Thoracic aorta (tissue), 2 donors: ENCODE measurements around the gene ITPR2. TPM values are rescaled to one million over a fixed set of nuclear protein-coding genes. Genes with fewer than 3 reads are reported as not detected.

Source experiments
- ATAC-seq: fragments of 150-250 bp; one replicate; pipeline ENCODE4 v1.8.0; 2017; ENCODE audit warnings: low read depth; ENCODE audit not compliant: insufficient number of reproducible peaks, low FRiP score
- DNase-seq: peaks from one replicate; pipeline ENCODE4 v3.0.0-alpha.2; 2020; ENCODE audit warnings: low spot score
- H3K27ac ChIP-seq, 2 donors: fragments of 200-600 bp; sonication (generic); 1 replicate in 1 of 2; 2 replicates in 1 of 2; pipeline ENCODE4 v1.5.1; 2016; ENCODE audit warnings: mild to moderate bottlenecking in 2 of 2, moderate library complexity in 2 of 2
- H3K27me3 ChIP-seq: fragments of 200-600 bp; sonication (generic); replicated peaks from 2 replicates; pipeline ENCODE4 v1.6.0; 2016; ENCODE audit warnings: mild to moderate bottlenecking; ENCODE audit not compliant: insufficient read depth
- H3K36me3 ChIP-seq: fragments of 200-600 bp; sonication (generic); one replicate; pipeline ENCODE4 v1.5.1; 2016
- H3K4me1 ChIP-seq, 2 donors: fragments of 200-600 bp; sonication (generic); 1 replicate in 1 of 2; 2 replicates in 1 of 2; pipeline versions ENCODE4 v1.5.1 to v1.6.0; 2016; ENCODE audit warnings: low read depth in 2 of 2, mild to moderate bottlenecking in 1 of 2; ENCODE audit not compliant: control insufficient read depth in 1 of 2
- H3K4me3 ChIP-seq: fragments of 200-600 bp; sonication (generic); 2 replicates; pipeline ENCODE4 v1.5.1; 2016; ENCODE audit warnings: mild to moderate bottlenecking
- H3K9me3 ChIP-seq: fragments of 200-600 bp; sonication (generic); 2 replicates; pipeline ENCODE4 v1.5.1; 2016
- total RNA-seq, 2 donors: library from RNA; depleted of rRNA; stranded (reverse); fragments of >200 nt; gene quantifications; one replicate each; pipeline versions ENCODE4 v1.1.0 to v1.2.3, GENCODE V29; 2016
- TF ChIP-seq, protein P1 (sequence below): fragments of 200-600 bp; sonication (generic); IDR thresholded peaks from one replicate; pipeline ENCODE4 v1.5.1; 2019; ENCODE audit warnings: antibody characterized with exemption

The ITPR2 gene
- total RNA-seq, 2 donors from 2014 or later: 28.3 to 86.3 TPM

- Histone ChIP-seq H3K27me3 (no peaks in the 10 kb centered on the region), H3K4me1 (no peaks in the 10 kb centered on the region), H3K27ac (no peak overlapping the region), H3K9me3 (no peaks in the 10 kb centered on the region), H3K36me3 (no peaks in the 10 kb centered on the region), H3K4me3 (no peak overlapping the region)
- DNase-seq: no peak
- TF ChIP-seq, protein P1, sequence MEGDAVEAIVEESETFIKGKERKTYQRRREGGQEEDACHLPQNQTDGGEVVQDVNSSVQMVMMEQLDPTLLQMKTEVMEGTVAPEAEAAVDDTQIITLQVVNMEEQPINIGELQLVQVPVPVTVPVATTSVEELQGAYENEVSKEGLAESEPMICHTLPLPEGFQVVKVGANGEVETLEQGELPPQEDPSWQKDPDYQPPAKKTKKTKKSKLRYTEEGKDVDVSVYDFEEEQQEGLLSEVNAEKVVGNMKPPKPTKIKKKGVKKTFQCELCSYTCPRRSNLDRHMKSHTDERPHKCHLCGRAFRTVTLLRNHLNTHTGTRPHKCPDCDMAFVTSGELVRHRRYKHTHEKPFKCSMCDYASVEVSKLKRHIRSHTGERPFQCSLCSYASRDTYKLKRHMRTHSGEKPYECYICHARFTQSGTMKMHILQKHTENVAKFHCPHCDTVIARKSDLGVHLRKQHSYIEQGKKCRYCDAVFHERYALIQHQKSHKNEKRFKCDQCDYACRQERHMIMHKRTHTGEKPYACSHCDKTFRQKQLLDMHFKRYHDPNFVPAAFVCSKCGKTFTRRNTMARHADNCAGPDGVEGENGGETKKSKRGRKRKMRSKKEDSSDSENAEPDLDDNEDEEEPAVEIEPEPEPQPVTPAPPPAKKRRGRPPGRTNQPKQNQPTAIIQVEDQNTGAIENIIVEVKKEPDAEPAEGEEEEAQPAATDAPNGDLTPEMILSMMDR: no peak
- no peak for ATAC-seq
These were observed 325.4 kb downstream of the ITPR2 start for GRCh38 chr12:26507613-26508012.

DNA sequence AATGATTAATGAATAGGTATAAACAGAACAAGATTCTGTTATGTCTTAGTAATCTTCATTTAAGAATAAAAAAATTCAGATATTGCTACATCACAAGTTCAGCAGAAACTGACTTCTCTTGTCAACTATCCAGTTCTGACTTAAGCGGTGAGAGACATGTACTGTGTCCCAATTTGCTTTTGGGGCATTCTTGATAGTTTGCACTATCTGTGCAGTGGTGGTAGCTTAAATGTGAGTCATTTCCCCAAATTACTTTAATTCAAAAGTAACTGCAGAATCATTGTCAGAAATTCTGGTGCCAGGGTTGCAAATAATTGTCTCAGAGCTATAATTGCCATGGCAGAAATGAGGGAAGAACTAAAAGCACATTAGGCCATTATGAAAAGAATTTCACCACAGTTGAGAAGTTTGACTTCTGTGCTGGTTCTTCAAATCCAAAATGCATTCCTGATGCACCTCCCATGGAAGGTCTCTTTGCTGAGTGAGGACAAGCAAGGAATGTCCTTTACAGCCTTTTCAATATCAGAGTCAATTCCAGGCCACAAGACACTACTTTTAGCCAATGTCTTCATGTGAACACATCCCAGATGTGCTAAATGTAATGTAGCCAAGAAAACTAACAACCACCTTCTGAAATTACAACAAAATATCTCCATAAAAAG lies 332.9 kb downstream of the ITPR2 start:
- DNase-seq (no peak), ATAC-seq (no peak)
- Histone ChIP-seq H3K4me3 (no peak overlapping the region), H3K27me3 (no peaks in the 10 kb centered on the region), H3K27ac (no peak overlapping the region), H3K4me1 (no peaks in the 10 kb centered on the region), H3K36me3 (no peaks in the 10 kb centered on the region), H3K9me3 (no peaks in the 10 kb centered on the region)
- TF ChIP-seq, protein P1: no peak

GRCh38 chr12:26496170-26496569 lies 336.8 kb downstream of the ITPR2 start:
- H3K9me3 ChIP-seq: no peaks in the 10 kb centered on the region
- ATAC-seq (no peak), DNase-seq (no peak)
- no peak overlapping the region for H3K27ac ChIP-seq
- no peaks in the 10 kb centered on the region for H3K36me3 ChIP-seq
- no peak overlapping the region for H3K4me3 ChIP-seq
- TF ChIP-seq, protein P1: no peak
- no peaks in the 10 kb centered on the region for H3K27me3 ChIP-seq
- H3K4me1 ChIP-seq: no peaks in the 10 kb centered on the region

DNA sequence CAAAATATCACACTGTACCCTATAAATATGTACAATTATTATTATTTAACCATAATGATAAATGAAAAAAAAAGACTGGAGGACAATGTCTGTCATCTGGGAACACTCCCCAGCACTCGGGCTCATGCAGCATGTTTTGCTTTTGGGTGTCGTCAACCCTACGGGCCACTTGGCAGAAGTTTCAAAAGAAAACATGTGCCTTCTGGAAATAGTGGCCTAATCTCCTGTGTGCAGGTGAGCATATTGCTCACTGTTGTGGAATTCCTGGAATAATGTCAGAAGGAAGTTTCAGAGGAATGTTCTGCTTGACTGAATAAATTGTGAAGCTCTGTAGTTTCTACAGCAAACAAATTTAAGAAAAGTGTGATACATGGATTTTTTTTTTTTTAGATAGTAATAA lies 339.3 kb downstream of the ITPR2 start:
- H3K4me1 ChIP-seq: no peaks in the 10 kb centered on the region
- TF ChIP-seq, protein P1: no peak
- H3K9me3 ChIP-seq: no peaks in the 10 kb centered on the region
- H3K27me3 ChIP-seq: no peaks in the 10 kb centered on the region
- no peak overlapping the region for H3K27ac ChIP-seq
- DNase-seq (no peak), ATAC-seq (no peak)
- no peak overlapping the region for H3K4me3 ChIP-seq
- no peaks in the 10 kb centered on the region for H3K36me3 ChIP-seq

- Histone ChIP-seq H3K36me3 (no peaks in the 10 kb centered on the region), H3K27ac (no peak overlapping the region), H3K4me3 (no peak overlapping the region), H3K27me3 (no peaks in the 10 kb centered on the region), H3K9me3 (no peaks in the 10 kb centered on the region), H3K4me1 (no peaks in the 10 kb centered on the region)
- no peak for ATAC-seq
- DNase-seq: no peak
- TF ChIP-seq, protein P1: no peak
These were observed 340.6 kb downstream of the ITPR2 start for GRCh38 chr12:26492406-26492805.
